C4-2B (cell line): Measurements from ENCODE around the gene ASIC4.

Experiments used
- ZFX ChIP-seq: fragments of 450-650 bp; IDR thresholded peaks from 2 replicates; pipeline ENCODE4 v1.6.1; 2017
- TF ChIP-seq, protein P1 (sequence below): fragments of 450-650 bp; conservative IDR thresholded peaks from 2 replicates; pipeline ENCODE4 v1.5.1; 2017; ENCODE audit warnings: mild to moderate bottlenecking

DNA sequence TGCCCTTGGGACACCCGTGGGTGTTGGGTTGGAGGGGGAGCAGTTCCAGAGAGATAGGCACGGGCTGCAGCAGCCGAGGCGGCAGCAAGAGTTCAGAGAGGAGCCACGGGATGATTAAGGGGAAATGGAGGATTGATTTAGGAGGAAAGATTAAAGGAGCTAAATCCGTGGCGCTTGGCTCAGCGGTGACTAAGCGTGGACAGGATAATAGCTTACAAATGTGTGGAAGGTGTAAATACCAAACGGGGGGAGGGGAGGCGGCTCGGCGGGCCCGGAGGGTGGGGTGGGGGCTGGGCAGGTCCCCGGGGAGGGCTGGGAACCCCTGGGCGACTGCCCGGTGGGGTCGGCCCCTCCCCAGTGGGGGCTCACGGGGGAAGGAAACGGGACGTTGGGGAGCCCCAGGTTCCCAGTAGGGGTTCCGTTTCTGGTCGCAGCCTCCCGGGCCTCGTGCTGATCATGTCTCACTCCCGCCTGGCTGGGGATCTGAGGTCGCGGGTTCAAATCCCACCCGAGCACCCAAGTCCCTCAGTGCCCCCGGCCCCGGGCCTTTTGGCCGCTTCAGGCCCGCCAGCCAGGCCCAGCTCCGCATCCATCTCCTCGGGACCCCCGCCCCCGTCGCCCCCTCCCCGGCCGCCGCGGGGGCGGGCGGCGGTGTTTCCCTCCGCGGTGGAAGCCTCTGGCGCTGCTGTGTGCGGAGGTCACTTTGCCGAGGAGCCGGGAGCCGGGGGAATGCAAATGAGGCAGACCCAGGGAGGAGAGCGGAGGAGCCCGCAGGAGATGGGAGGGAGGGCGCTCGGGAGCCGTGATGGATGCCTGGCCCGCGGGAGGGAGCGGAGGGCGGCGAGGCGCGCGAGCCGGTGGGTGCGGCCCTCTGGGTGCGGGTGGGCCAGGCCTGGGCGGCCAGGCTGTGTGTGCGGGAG, 8.1 kb downstream of the ASIC4 start:
- TF ChIP-seq, protein P1, sequence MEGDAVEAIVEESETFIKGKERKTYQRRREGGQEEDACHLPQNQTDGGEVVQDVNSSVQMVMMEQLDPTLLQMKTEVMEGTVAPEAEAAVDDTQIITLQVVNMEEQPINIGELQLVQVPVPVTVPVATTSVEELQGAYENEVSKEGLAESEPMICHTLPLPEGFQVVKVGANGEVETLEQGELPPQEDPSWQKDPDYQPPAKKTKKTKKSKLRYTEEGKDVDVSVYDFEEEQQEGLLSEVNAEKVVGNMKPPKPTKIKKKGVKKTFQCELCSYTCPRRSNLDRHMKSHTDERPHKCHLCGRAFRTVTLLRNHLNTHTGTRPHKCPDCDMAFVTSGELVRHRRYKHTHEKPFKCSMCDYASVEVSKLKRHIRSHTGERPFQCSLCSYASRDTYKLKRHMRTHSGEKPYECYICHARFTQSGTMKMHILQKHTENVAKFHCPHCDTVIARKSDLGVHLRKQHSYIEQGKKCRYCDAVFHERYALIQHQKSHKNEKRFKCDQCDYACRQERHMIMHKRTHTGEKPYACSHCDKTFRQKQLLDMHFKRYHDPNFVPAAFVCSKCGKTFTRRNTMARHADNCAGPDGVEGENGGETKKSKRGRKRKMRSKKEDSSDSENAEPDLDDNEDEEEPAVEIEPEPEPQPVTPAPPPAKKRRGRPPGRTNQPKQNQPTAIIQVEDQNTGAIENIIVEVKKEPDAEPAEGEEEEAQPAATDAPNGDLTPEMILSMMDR, result no peak
- TF ChIP-seq ZFX, result no peak
